ENCODE results near the gene ABCD3.
"Not testable (repeated sequence)": the region's sequence is repeated elsewhere in the genome, so short reads cannot be mapped to it uniquely, and the experiment has no call there.

Gene ABCD3

GRCh38 chr1:94417978-94418663 lies at the start of gene ABCD3:
Gene ABCD3 (plus strand): TSS chr1:94418389. CDS start chr1:94418479, 90 bp downstream.
- no peaks in the 10 kb centered on the region for H3K9me3 ChIP-seq (ENCODE audit: control insufficient read depth, insufficient read depth, low read length)
- peaks cover 26% of the 10 kb centered on the region for H3K27me3 ChIP-seq (ENCODE audit: control insufficient read depth, insufficient read depth, low read length)
- H3K4me1 ChIP-seq (ENCODE audit: control insufficient read depth, insufficient read depth, low read length) = no peaks in the 10 kb centered on the region
- H3K36me3 ChIP-seq (ENCODE audit: control insufficient read depth, insufficient read depth, low read length) = no peaks in the 10 kb centered on the region
- H3K9ac ChIP-seq (ENCODE audit: low read depth, low read length) = peak within 1 kb of the TSS; percentile 88
- peak within 1 kb of the TSS; percentile 90 for H3K4me3 ChIP-seq (ENCODE audit: low read depth, low read length)

- not testable (repeated sequence) for H3K9me3 ChIP-seq (ENCODE audit: control insufficient read depth, insufficient read depth, low read length); H3K4me3 ChIP-seq (ENCODE audit: low read depth, low read length); H3K9ac ChIP-seq (ENCODE audit: low read depth, low read length); H3K36me3 ChIP-seq (ENCODE audit: control insufficient read depth, insufficient read depth, low read length); H3K4me1 ChIP-seq (ENCODE audit: control insufficient read depth, insufficient read depth, low read length); H3K27me3 ChIP-seq (ENCODE audit: control insufficient read depth, insufficient read depth, low read length)
Measured at GRCh38 chr1:94372771-94373170, 45.4 kb upstream of the ABCD3 start.

GRCh38 chr1:94373311-94373710 lies 44.9 kb upstream of the ABCD3 start:
- not testable (repeated sequence) for H3K27me3 ChIP-seq (ENCODE audit: control insufficient read depth, insufficient read depth, low read length)

GRCh38 chr1:94375666-94376065 lies 42.5 kb upstream of the ABCD3 start:
- not testable (repeated sequence) for H3K4me1 ChIP-seq (ENCODE audit: control insufficient read depth, insufficient read depth, low read length)

More at GRCh38 chr1:94373311-94373710, 44.9 kb upstream of the ABCD3 start:
- not testable (repeated sequence) for H3K36me3 ChIP-seq (ENCODE audit: control insufficient read depth, insufficient read depth, low read length); H3K9me3 ChIP-seq (ENCODE audit: control insufficient read depth, insufficient read depth, low read length); H3K4me1 ChIP-seq (ENCODE audit: control insufficient read depth, insufficient read depth, low read length); H3K4me3 ChIP-seq (ENCODE audit: low read depth, low read length); H3K9ac ChIP-seq (ENCODE audit: low read depth, low read length)

GRCh38 chr1:94378493-94378892 lies 39.7 kb upstream of the ABCD3 start:
- not testable (repeated sequence) for H3K4me3 ChIP-seq (ENCODE audit: low read depth, low read length); H3K9ac ChIP-seq (ENCODE audit: low read depth, low read length); H3K27me3 ChIP-seq (ENCODE audit: control insufficient read depth, insufficient read depth, low read length); H3K36me3 ChIP-seq (ENCODE audit: control insufficient read depth, insufficient read depth, low read length); H3K4me1 ChIP-seq (ENCODE audit: control insufficient read depth, insufficient read depth, low read length); H3K9me3 ChIP-seq (ENCODE audit: control insufficient read depth, insufficient read depth, low read length)

More at GRCh38 chr1:94375666-94376065, 42.5 kb upstream of the ABCD3 start:
- not testable (repeated sequence) for H3K9me3 ChIP-seq (ENCODE audit: control insufficient read depth, insufficient read depth, low read length); H3K9ac ChIP-seq (ENCODE audit: low read depth, low read length); H3K27me3 ChIP-seq (ENCODE audit: control insufficient read depth, insufficient read depth, low read length); H3K36me3 ChIP-seq (ENCODE audit: control insufficient read depth, insufficient read depth, low read length); H3K4me3 ChIP-seq (ENCODE audit: low read depth, low read length)

- H3K4me3 ChIP-seq (ENCODE audit: low read depth, low read length) = no peak overlapping the region
- no peaks in the 10 kb centered on the region for H3K9me3 ChIP-seq (ENCODE audit: control insufficient read depth, insufficient read depth, low read length)
- H3K9ac ChIP-seq (ENCODE audit: low read depth, low read length) = no peak overlapping the region
- H3K36me3 ChIP-seq (ENCODE audit: control insufficient read depth, insufficient read depth, low read length) = no peaks in the 10 kb centered on the region
- H3K4me1 ChIP-seq (ENCODE audit: control insufficient read depth, insufficient read depth, low read length) = no peaks in the 10 kb centered on the region
- H3K27me3 ChIP-seq (ENCODE audit: control insufficient read depth, insufficient read depth, low read length) = no peaks in the 10 kb centered on the region
Measured at GRCh38 chr1:94379615-94380014, 38.6 kb upstream of the ABCD3 start.

- H3K9ac ChIP-seq (ENCODE audit: low read depth, low read length) = no peak overlapping the region
- no peaks in the 10 kb centered on the region for H3K9me3 ChIP-seq (ENCODE audit: control insufficient read depth, insufficient read depth, low read length)
- H3K4me1 ChIP-seq (ENCODE audit: control insufficient read depth, insufficient read depth, low read length) = no peaks in the 10 kb centered on the region
Measured at GRCh38 chr1:94382201-94382600, 36.0 kb upstream of the ABCD3 start.

GRCh38 chr1:94383966-94384408 lies 34.2 kb upstream of the ABCD3 start:
- H3K9me3 ChIP-seq (ENCODE audit: control insufficient read depth, insufficient read depth, low read length) = no peaks in the 10 kb centered on the region
- no peaks in the 10 kb centered on the region for H3K36me3 ChIP-seq (ENCODE audit: control insufficient read depth, insufficient read depth, low read length)
- no peak overlapping the region for H3K9ac ChIP-seq (ENCODE audit: low read depth, low read length)
- H3K4me3 ChIP-seq (ENCODE audit: low read depth, low read length) = no peak overlapping the region
- no peaks in the 10 kb centered on the region for H3K4me1 ChIP-seq (ENCODE audit: control insufficient read depth, insufficient read depth, low read length)
- H3K27me3 ChIP-seq (ENCODE audit: control insufficient read depth, insufficient read depth, low read length) = no peaks in the 10 kb centered on the region

More at GRCh38 chr1:94382201-94382600, 36.0 kb upstream of the ABCD3 start:
- Histone ChIP-seq H3K36me3 (ENCODE audit: control insufficient read depth, insufficient read depth, low read length) (no peaks in the 10 kb centered on the region), H3K4me3 (ENCODE audit: low read depth, low read length) (no peak overlapping the region), H3K27me3 (ENCODE audit: control insufficient read depth, insufficient read depth, low read length) (no peaks in the 10 kb centered on the region)

- Histone ChIP-seq H3K9me3 (ENCODE audit: control insufficient read depth, insufficient read depth, low read length) (no peaks in the 10 kb centered on the region), H3K4me1 (ENCODE audit: control insufficient read depth, insufficient read depth, low read length) (no peaks in the 10 kb centered on the region), H3K9ac (ENCODE audit: low read depth, low read length) (no peak overlapping the region), H3K27me3 (ENCODE audit: control insufficient read depth, insufficient read depth, low read length) (no peaks in the 10 kb centered on the region), H3K36me3 (ENCODE audit: control insufficient read depth, insufficient read depth, low read length) (no peaks in the 10 kb centered on the region), H3K4me3 (ENCODE audit: low read depth, low read length) (no peak overlapping the region)
Measured at GRCh38 chr1:94384485-94385265, 33.5 kb upstream of the ABCD3 start.

GRCh38 chr1:94385308-94385929 lies 32.8 kb upstream of the ABCD3 start:
- Histone ChIP-seq H3K9me3 (ENCODE audit: control insufficient read depth, insufficient read depth, low read length) (no peaks in the 10 kb centered on the region), H3K36me3 (ENCODE audit: control insufficient read depth, insufficient read depth, low read length) (no peaks in the 10 kb centered on the region), H3K27me3 (ENCODE audit: control insufficient read depth, insufficient read depth, low read length) (no peaks in the 10 kb centered on the region), H3K4me3 (ENCODE audit: low read depth, low read length) (no peak overlapping the region), H3K9ac (ENCODE audit: low read depth, low read length) (no peak overlapping the region), H3K4me1 (ENCODE audit: control insufficient read depth, insufficient read depth, low read length) (no peaks in the 10 kb centered on the region)

- no peak overlapping the region for H3K9ac ChIP-seq (ENCODE audit: low read depth, low read length)
- H3K27me3 ChIP-seq (ENCODE audit: control insufficient read depth, insufficient read depth, low read length) = no peaks in the 10 kb centered on the region
- H3K9me3 ChIP-seq (ENCODE audit: control insufficient read depth, insufficient read depth, low read length) = no peaks in the 10 kb centered on the region
- no peak overlapping the region for H3K4me3 ChIP-seq (ENCODE audit: low read depth, low read length)
- H3K4me1 ChIP-seq (ENCODE audit: control insufficient read depth, insufficient read depth, low read length) = peaks cover under 1% of the 10 kb centered on the region
- no peaks in the 10 kb centered on the region for H3K36me3 ChIP-seq (ENCODE audit: control insufficient read depth, insufficient read depth, low read length)
Measured at GRCh38 chr1:94389298-94389697, 28.9 kb upstream of the ABCD3 start.

All from iPS-15b (cell line).